GM21526 (cell line): ENCODE results near the gene PSMG4.

Experiments used
- ATAC-seq: cut with Tn5 transposase; IDR thresholded peaks from one replicate; pipeline ENCODE4 v1.9.1; 2021; ENCODE audit warnings: moderate library complexity; ENCODE audit not compliant: unreplicated experiment, low FRiP score

Gene PSMG4

DNA sequence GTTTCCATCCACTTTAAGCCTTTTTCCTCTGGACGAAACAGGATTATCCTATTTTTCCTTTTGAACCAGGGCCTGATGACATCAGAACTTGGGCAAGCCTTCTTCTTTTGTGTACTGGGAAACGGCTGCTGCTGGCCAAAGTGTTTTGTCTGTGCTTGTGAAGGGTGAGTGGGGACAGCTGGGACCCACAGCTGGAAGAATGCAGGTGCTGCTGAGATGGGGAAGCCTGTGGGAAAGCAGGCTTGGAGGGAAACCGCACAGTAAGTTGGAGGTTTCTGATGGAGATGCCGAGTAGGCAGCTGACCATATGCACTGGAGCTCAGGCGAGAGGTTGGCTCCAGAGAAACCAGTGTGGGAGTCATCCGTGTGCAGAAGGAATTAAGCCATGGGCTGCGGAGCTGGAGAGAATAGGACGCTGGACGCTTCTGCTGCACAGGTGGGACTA lies 8.5 kb upstream of the PSMG4 start:
- no peak for ATAC-seq

DNA sequence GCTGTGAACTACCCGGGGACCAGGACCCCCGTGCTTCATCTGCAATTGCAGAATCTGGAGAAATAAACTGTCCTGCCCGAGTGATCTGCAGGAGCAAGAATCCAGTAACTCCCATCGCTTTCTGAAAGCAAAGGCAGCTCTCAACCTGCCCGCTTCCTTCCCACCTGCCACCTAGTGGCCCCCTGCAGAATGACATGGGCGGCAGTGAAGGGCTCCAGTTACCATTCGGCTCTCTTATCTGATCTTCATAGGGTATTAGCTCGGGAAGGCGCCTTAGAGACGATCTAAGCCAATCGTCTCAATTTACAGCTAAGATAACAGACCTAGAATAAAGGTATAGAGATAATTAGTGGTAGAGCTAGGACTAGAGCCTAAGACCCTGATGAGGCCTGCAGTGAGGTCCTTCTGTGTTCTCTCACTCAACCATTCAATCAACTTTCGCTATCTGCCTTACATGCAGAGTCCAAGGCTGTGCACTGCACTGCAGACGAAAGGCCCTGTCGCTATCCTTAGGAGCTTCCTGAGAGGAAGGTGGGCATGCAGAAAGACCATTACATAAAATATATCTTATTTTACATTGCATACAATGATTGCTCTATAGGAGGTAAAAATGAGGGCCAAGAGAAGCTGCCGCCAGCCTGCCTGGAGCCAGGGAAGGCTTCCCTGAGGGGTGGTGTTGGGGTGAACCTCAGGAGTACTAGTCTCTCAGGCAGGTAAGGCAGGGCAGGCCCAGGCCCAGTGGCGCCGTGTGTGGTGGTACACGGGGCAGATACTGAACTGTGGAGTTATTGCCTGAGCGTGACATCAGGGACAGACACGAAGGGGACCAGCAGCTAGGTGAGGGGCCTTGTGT lies 7.1 kb upstream of the PSMG4 start:
- ATAC-seq = no peak

DNA sequence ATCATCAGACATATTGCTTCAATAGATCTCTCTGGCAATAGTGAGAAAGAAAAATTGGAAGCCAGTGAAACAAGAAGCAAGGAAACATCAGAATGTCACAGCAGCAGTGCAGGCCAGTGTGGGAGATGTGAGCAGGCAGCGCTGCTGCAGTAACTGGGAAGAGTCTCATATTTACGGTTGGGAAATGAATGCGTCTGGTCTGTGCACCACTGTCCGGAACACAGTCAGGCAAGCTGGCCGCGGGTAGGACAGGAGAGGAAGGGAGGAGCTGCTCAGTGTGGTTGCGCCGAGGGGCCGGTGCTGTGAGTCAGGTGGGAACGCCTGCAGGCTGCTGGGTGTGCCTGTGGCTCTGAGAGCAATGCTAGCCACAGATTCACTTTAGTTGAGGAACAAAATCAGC lies 6.4 kb upstream of the PSMG4 start:
- ATAC-seq = no peak

DNA sequence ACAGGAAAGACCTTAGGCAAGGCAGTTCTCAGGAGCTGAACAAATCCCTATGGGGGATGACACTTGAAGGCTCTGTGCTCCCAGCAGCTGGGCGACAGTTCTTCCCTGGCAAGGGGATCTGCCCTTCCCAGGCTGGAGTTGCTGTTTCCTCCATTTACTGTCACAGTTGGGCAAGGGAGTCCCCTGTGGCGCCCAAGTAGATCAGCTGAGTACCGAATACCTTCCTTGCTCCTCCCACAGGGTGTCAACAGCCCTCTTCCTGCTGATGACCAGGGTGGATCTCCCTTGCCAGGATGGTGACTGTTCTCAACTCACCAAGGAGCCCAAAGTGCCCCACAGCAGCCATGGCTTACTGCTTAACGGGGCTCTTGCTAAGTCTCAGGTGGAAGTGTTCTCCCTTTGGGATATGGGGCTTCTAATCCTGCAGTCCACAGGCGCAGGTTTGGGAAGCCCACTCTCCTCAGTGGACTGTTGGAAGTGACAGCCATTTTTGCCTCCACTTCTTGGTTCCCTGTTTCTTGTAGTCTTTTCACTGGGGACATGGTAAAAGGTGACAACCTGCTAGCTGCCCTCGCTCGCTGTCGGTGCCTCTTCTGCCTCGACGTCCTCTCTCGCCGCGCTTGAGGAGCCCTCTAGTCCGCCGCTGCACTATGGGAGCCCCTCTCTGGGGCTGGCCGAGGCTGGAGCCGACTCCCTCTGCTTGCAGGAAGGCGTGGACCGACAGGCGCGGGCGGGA lies 5.7 kb upstream of the PSMG4 start:
- no peak for ATAC-seq

DNA sequence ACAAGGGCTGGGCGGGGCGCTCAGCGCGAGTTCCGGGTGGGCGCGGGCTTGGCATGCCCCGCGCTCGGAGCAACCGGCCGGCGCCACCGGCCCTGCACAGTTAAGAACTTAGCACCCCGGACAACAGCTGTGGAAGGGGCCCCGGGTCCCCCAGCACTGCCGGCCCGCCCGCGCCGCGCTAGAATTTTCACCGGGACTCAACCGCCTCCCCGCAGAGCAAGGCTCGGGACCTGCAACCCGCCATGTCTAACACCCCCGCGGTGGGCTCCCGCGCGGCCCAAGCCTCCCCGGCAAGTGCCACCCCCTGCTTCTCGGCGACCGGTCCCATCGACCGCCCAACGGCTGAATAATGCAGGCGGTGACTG lies 5.2 kb upstream of the PSMG4 start:
- no peak for ATAC-seq

DNA sequence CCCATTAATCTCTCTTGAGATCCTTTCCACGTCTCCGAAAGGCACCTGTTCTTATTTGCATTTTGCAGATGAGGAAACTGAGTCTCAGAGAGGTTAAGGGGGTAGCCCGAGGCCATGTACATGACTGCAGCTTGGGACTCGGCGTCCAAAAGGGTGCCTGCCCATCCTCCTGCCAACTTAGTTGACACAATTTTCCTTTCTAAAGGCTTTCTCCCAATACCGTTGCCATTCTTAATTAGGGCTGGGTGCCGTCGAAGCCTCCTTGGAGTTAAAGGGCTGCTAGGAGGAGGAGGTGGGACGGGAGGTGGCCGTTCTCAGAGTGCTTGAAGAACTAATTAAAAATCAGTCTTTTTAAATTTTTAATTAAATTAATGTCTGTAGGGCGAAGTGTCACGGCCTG lies 546 bp upstream of the PSMG4 start:
- ATAC-seq = no peak

DNA sequence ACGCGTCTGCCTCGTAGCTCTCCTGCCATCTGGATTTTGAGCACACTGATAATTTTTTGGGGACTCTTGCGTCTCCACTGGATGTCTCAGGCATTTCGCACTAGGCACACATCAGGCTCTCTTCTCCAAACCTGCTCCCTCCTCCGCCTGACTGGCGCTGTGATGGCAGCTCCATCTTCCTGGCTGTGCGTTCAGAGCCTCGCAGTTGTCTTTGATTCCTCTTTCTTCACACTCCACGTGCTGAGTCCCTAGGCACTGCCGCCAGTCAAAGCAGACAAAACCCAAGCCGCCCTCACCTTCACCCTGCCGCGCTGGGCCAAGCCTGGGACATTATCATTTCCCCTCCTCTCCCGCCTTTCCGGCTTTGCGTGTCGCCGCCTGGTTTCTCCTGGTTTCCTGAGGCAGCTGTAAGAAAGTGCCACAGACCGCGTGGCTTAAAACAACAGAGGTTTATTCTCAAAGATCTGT lies 778 bp downstream of the PSMG4 start:
- ATAC-seq = peak; percentile 21

DNA sequence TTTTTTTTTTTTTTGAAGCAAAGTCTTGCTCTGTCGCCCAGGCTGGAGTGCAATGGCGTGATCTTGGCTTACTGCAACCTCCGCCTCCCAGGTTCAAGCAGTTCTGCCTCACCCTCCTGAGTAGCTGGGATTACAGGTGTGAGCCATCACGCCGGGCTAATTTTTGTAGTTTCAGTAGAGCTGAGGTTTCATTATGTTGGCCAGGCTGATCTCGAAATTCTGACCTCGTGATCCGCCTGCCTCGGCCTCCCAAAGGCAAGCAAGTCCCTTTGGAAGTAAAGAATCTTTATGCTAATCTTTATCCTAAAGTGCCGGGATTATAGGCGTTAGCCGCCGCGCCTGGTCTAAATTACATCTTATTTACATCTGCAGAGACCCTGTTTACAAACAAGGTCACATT lies 1.5 kb downstream of the PSMG4 start:
- no peak for ATAC-seq

DNA sequence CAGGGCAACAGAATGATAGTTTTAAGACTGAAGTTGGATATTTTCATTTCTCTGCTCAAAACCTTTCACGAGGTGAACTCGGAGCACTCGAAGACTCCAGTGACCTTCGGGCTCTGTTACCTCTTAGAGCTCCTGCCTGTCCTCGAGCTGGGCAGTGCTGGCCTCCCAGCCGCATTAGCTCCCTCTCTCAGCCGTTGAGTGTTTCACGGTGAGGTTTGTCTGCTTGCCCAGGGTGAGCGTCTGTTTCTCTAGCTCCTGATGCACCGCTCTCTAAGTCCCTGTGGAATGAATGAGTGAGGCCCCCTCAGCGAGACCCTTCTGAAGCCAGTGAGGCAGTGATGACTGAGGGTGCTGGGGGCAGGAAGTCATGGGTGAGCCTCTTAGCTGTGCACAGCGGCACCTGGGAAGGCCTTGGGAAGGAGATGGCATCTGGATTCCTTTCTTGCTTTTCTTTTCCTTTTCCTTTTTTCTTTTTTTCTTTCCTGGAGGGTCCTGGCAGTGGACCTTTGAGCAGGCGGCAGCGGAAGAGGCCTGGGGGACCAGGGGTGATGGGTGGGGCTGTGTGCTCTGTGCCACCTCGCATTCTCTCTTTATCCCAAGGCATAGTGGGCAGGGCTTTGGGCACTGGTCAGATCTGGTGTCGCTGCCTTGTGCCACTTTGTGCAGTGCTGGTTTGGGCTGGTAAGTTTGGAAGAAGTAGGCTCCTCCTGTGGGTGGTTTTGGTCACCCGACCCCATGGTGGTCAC lies 2.2 kb downstream of the PSMG4 start:
- ATAC-seq = no peak

DNA sequence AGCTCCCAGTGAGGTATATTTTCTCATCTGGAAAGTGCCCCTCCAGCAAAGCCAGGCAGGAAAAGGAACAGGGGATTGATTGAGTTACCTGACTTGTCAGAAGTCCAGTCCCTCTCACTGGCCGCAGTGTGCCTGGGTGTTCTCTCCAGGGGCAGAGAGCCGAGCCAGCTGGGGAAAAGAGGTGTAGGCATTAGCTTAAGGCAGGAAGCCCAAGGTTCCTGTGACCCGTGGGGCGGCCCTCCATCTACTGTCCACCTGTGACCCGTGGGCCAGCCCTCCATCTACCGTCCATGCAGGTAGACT lies 2.7 kb downstream of the PSMG4 start:
- ATAC-seq = no peak

DNA sequence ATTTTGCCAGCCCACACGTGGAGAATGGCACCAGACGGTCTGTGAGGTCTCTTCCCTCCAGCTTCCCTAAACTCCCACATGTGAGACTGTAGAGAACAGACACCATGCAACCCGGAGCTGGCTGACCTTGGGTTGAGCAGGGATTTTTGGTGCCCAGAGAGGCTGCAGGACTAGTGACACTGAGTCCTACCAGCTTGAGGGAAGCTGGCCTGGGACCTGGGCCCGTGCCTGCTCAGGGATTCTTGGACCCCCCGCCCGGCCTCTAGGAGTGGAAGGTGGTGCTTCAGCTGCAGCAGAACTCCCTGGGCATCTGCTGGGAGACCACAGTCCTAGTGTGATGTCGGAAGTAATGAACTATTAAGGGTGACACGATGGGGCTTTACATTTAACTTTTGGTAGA lies 3.2 kb downstream of the PSMG4 start:
- ATAC-seq = no peak

DNA sequence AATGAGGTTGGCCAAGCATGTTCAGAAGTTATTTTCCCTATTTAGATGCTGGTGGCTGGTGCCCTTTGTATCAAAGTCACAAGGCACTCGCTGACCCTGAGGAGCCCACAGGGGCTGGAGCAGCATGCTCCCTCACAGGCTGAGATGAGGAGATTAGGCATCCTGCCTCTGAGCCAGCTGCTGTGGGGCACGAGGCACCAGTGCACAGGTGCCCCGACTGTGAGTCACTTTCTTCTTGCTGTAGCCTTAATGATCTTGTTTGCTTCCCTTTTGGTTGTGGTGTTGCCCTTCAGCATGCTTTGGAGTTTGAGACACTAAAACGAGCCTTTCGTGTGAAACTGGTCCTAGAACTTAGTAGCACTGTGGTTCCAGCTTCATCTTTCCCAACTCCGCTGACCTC lies 4.3 kb downstream of the PSMG4 start:
- no peak for ATAC-seq

DNA sequence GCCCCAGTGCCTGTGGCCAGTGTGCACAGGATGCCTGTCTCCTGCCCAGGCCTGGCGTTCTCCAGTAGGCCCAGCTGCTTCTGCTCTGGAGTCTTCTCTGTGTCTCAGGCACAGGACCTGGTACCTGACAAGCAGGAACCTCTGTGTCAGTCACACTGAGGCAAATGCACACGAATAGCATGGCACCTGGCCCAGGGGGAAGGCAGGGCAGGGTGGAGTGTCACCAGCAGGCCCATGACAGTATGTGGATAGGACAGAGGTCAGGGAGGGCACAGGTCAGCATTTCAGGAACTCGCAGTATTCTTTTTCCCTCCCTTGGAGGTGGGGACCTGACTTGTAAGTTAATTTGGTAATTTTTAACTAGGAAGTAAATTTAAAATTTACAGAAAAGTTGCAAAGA lies 5.6 kb downstream of the PSMG4 start:
- ATAC-seq = no peak

DNA sequence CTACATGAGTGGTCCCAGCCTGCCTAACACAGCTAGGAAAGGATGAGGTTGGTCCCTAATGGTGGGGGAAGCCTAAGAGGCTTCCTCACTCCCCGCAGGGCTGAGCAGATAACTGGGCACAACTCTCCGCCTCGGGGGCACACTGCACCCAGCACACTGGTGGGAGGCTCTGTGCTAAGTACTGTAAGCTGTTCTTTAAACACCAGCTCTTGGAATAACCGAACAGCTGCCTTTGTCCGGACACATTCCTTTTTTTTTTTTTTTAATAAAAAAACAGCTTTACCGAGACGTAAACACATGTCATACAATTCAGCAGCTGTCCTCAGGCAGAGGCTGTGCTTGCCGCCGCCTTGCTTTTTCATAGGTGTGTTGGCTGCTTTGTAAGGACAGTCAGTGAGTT lies 6.9 kb downstream of the PSMG4 start:
- ATAC-seq = no peak

DNA sequence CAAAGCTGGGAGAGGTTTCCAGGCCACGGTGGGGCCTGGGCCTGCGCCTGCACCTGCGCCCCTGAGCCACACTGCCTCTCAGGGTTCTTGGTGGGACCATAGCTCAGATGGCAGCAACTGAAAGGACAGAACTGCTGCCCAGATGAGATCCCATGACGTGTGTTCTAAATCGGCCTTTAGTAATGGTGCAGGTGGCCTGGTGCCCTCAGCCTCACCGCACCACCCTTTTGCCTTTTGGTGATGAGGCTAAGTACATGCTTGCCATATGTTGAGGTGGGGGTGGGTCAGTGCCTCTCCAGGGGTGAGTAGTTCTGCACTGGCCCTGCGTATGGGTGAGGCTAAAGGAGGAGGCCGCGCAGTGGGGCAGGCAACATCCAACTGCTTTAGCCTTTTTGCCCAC lies 7.4 kb downstream of the PSMG4 start:
- no peak for ATAC-seq

DNA sequence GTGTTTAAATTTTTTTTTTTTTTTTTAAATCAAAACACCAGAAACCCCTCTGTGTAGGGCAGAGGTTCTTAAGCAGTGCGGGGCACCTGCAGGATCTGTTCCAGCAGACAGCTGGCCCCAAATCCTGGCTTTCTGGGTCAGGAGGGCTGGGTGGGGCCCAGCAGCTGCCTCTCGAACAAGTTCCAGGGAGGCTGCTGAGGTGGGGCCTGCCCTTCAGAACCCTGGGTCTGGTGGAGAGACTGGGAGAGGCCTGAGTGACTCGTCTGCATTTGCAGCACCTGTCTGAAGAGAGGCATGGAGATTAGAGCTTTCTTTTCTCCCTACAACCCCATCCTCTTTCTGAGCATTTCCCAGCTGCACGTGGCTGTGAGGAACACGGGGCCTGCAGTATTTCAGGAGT lies 8.4 kb downstream of the PSMG4 start:
- no peak for ATAC-seq

DNA sequence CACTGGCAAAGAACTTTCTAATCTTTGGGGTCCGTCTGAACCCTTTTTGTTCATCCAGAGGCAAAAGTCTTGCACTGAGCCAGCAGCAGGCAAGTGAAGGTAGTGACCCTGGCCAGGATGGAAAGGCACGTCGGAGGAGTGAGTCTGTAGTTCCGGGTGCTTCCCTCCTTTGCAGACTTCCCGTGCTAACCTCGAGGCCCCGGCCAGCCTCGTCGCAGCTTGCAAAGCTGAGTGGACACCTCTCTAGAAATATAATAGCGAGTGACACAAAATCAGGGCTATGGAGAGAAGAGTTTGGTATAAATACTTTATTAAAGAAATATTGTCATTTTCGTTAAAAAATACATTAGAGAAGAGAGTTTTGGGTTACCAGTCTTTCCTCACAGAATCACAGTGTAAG lies 9.9 kb downstream of the PSMG4 start:
- ATAC-seq = no peak

DNA sequence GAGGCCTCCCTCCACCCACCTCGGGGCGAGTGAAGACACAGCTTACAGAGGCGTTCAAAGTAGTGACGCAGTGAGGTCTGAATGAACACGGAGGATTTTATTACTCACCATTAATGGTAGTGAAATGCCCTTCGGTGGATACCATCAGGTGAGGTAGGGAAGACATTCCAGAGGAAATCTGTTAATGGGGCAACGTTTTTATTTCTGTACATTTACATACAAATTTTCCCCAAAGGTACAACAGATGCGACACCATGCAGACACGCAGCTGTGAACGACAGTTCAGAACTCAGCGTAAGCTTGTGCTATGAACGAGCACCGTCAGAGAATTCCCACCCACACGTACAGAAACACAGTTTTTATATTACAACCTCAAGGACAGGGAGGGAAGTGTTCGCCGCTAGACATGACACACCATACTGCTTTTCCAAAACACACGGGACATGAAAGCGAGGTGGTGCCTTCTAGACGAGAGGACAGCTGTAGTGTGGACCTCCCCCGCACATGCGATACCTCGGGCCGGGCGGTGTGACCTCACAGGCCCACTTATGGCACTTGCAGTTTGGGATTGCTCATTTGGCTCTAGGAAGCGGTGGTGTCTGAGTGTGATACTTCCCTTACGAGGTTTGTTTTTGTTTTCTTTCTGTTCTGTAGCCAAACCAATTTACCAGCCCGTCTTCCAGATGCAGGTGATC lies 10.7 kb downstream of the PSMG4 start:
- no peak for ATAC-seq

DNA sequence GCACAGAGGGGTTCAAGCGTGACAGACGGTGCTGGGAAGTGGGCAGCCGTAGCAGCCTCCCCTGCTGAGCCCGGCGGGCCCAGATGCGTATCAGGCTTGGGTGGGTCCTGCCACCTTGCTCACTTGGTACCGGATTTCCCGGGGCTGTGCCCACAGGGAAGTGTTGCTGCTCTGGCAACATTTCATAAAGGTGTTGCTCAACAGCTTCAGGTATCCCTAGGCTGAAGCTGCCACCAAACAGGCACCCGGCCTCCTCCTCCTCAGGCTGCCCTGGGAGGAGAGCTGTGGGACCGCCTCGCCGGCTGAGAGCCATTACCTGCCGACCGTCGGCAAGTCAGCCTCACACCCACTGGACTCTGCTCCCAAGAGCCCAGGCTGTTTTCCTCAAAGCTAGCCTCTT lies 11.5 kb downstream of the PSMG4 start:
- no peak for ATAC-seq

DNA sequence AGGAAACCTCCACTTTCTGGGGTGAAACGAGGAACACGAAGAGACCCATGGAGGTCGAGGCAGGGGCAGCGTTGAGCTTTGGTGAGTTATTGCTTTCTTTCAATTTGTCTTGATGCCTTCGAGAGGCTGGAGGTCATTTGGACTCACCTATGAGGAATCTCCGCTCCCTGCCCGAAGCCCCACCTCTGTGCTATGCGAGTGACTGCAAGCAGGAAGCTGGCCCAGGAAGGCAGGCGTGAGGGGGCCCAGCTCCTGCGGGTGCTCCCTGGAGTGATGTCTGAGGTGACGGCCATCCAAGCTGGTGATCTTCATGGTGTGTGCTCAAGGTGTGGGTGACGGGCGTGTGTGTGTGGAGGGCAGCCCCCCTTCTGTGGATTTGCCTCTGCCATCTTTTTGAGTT lies 13.0 kb downstream of the PSMG4 start:
- no peak for ATAC-seq
